ENCODE results near the gene FOXF1. TPM values are rescaled to one million over a fixed set of nuclear protein-coding genes. Genes with fewer than 3 reads are reported as not detected.

The FOXF1 gene
- total RNA-seq, 2 donors from 2014 or later = 4.1 TPM; not detected in 1

DNA sequence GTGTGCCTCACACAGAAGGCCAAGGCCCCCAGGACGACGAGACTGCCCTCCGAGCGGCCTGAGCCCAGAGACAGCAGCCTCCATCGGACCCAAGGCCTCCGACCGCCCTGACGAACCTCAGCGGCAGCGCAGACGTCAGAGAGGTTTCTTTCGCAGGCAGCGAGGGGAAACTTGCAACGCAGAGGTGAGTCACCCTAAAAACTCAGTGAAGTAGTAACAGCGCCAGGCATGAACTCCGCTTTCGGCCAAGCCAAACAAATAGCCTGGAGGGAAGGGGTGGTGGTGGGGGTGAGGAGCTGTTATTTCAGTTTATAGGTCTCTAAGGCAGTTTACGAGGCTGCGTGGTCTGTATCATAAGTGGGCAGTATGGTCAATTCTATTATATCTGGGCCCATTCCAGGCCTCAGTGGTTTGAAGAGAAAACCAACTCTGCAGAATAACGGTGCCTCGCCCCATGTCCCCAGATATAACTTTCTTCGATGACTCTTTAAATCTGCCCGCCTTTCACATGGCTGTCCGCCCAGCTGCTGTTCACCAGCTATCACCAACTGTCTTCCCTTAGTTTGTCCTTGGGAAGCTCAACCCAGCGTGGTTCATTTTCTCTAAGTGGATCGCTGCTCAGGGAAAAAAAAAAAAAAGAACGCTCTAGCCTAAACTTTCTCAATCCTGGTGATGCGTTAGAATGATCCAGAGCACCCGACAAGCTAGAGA, 43.5 kb upstream of the FOXF1 start:
- DNase-seq (ENCODE audit: low spot score) = no peak
- H3K27ac ChIP-seq = no peak overlapping the region
- H3K4me1 ChIP-seq (ENCODE audit: control insufficient read depth in 1 of 2, low read depth in 2 of 2) = no peaks in the 10 kb centered on the region

GRCh38 chr16:86467490-86467889, 42.8 kb upstream of the FOXF1 start:
- DNase-seq (ENCODE audit: low spot score) (no peak), ATAC-seq (ENCODE audit: insufficient number of reproducible peaks, low FRiP score, low read depth) (no peak)
- H3K4me1 ChIP-seq (ENCODE audit: control insufficient read depth in 1 of 2, low read depth in 2 of 2) = no peaks in the 10 kb centered on the region
- H3K27ac ChIP-seq = no peak overlapping the region
- H3K4me3 ChIP-seq = no peak overlapping the region
- peaks cover 3% of the 10 kb centered on the region for H3K9me3 ChIP-seq
- no peaks in the 10 kb centered on the region for H3K36me3 ChIP-seq
- H3K27me3 ChIP-seq (replicated peaks; ENCODE audit: insufficient read depth) = no peaks in the 10 kb centered on the region
- TF ChIP-seq CTCF (IDR thresholded peaks at IDR 0.05) = no peak

More for the DNA sequence above, 43.5 kb upstream of the FOXF1 start:
- H3K36me3 ChIP-seq = no peaks in the 10 kb centered on the region
- no peak for ATAC-seq (ENCODE audit: insufficient number of reproducible peaks, low FRiP score, low read depth)
- no peaks in the 10 kb centered on the region for H3K27me3 ChIP-seq (replicated peaks; ENCODE audit: insufficient read depth)
- H3K9me3 ChIP-seq = no peaks in the 10 kb centered on the region
- no peak for TF ChIP-seq CTCF (IDR thresholded peaks at IDR 0.05)
- no peak overlapping the region for H3K4me3 ChIP-seq

- Histone ChIP-seq H3K4me1 (ENCODE audit: control insufficient read depth in 1 of 2, low read depth in 2 of 2) (no peaks in the 10 kb centered on the region), H3K27ac (no peak overlapping the region), H3K4me3 (no peak overlapping the region), H3K36me3 (no peaks in the 10 kb centered on the region), H3K27me3 (replicated peaks; ENCODE audit: insufficient read depth) (no peaks in the 10 kb centered on the region), H3K9me3 (peaks cover 3% of the 10 kb centered on the region)
- ATAC-seq (ENCODE audit: insufficient number of reproducible peaks, low FRiP score, low read depth) (no peak), DNase-seq (ENCODE audit: low spot score) (no peak)
- TF ChIP-seq CTCF (IDR thresholded peaks at IDR 0.05) = no peak
Measured at GRCh38 chr16:86470964-86471363, 39.4 kb upstream of the FOXF1 start.

- TF ChIP-seq CTCF (IDR thresholded peaks at IDR 0.05) = no peak
- no peak overlapping the region for H3K4me3 ChIP-seq
- H3K27ac ChIP-seq = no peak overlapping the region
- no peaks in the 10 kb centered on the region for H3K27me3 ChIP-seq (replicated peaks; ENCODE audit: insufficient read depth)
- no peak for DNase-seq (ENCODE audit: low spot score)
- no peaks in the 10 kb centered on the region for H3K4me1 ChIP-seq (ENCODE audit: control insufficient read depth in 1 of 2, low read depth in 2 of 2)
- H3K36me3 ChIP-seq = no peaks in the 10 kb centered on the region
- H3K9me3 ChIP-seq = peaks cover 3% of the 10 kb centered on the region
- ATAC-seq (ENCODE audit: insufficient number of reproducible peaks, low FRiP score, low read depth) = no peak
Measured at GRCh38 chr16:86471896-86472295, 38.4 kb upstream of the FOXF1 start.

- Histone ChIP-seq H3K27me3 (replicated peaks; ENCODE audit: insufficient read depth) (no peaks in the 10 kb centered on the region), H3K4me1 (ENCODE audit: control insufficient read depth in 1 of 2, low read depth in 2 of 2) (no peaks in the 10 kb centered on the region), H3K36me3 (no peaks in the 10 kb centered on the region), H3K27ac (no peak overlapping the region), H3K4me3 (no peak overlapping the region), H3K9me3 (peaks cover 3% of the 10 kb centered on the region)
- no peak for TF ChIP-seq CTCF (IDR thresholded peaks at IDR 0.05)
- ATAC-seq (ENCODE audit: insufficient number of reproducible peaks, low FRiP score, low read depth) (no peak), DNase-seq (ENCODE audit: low spot score) (no peak)
Measured at GRCh38 chr16:86472366-86472765, 38.0 kb upstream of the FOXF1 start.

Data from thoracic aorta (tissue), 2 donors.